HepG2 (cell line): ENCODE measurements around the gene HBG1. TPM values are rescaled to one million over a fixed set of nuclear protein-coding genes. Genes with fewer than 3 reads are reported as not detected.

Source experiments
- ATAC-seq: fragments of 200-7000 bp; cut with Tn5 transposase; 3 replicates; pipeline ENCODE4 v1.9.1; 2020; ENCODE audit warnings: mild to moderate bottlenecking, moderate library complexity
- BruUV-seq: library from RNA; stranded (reverse); fragments of 400-500 nt; replicated peaks from 2 replicates; lab custom pipeline; 2021; lab: Mats Ljungman, UMichigan
- CTCF ChIA-PET: fragments of 300-600 bp; formaldehyde crosslinking; extraction: SDS; loops from one replicate; lab custom pipeline; 2021; ENCODE audit warnings: low total read pairs, inconsistent platforms, low intra/inter-chr PET ratio; lab: Yijun Ruan, JAX
- POLR2A ChIA-PET: fragments of 350-600 bp; sonication (Branson Sonifier 250); formaldehyde crosslinking; loops from one replicate; lab custom pipeline; 2020; ENCODE audit warnings: antibody characterized with exemption, inconsistent platforms; lab: Yijun Ruan, JAX
- DNase-seq: peaks from one replicate; pipeline ENCODE4 v3.0.0-alpha.2; 2015; ENCODE audit warnings: low spot score
- FAIRE-seq: peaks from 3 replicates; lab custom pipeline; 2011; peaks lifted over from hg19 to GRCh38; lab: Jason Lieb, UNC
- H2AFZ ChIP-seq: one replicate; pipeline ENCODE4 v1.6.1; 2011; ENCODE audit warnings: low read length, inconsistent platforms
- H3K27ac ChIP-seq: fragments of 300-600 bp; 3 replicates; pipeline ENCODE4 v1.8.0; 2011; ENCODE audit warnings: mixed run types, mild to moderate bottlenecking, mixed read lengths, low read length, inconsistent platforms; ENCODE audit not compliant: insufficient read depth; ENCODE audit errors: extremely low read length
- H3K27me3 ChIP-seq, 2 experiments: fragments of 200-600 bp in 1 of 2; 2 replicates in 1 of 2; 3 replicates in 1 of 2; pipeline versions ENCODE4 v1.6.0 to v1.8.0; 2011; ENCODE audit warnings: low read length in 2 of 2, mild to moderate bottlenecking in 2 of 2, moderate library complexity in 2 of 2, inconsistent platforms in 1 of 2; ENCODE audit not compliant: insufficient read depth in 2 of 2, control insufficient read depth in 1 of 2
- H3K36me3 ChIP-seq, 2 experiments: fragments of 200-600 bp in 1 of 2; replicated peaks in 1 of 2; 2 replicates in 1 of 2; 3 replicates in 1 of 2; pipeline versions ENCODE4 v1.5.1 to v1.8.0; 2011; ENCODE audit warnings: low read length in 2 of 2, inconsistent platforms in 1 of 2; ENCODE audit not compliant: insufficient read depth in 2 of 2, control insufficient read depth in 1 of 2
- H3K4me1 ChIP-seq: 2 replicates; pipeline ENCODE4 v1.5.1; 2012; ENCODE audit warnings: low read length, inconsistent platforms; ENCODE audit not compliant: insufficient read depth
- H3K4me2 ChIP-seq: 2 replicates; pipeline ENCODE4 v1.6.0; 2011; ENCODE audit warnings: low read depth, low read length, inconsistent platforms
- H3K4me3 ChIP-seq, 3 experiments: fragments of 200-600 bp in 1 of 3; sonication (generic), shearing (Covaris generic) in 1 of 3; replicated peaks in 1 of 3; 2 replicates each; pipeline ENCODE4 v1.5.1; 2011 to 2016; ENCODE audit warnings: low read length in 3 of 3, inconsistent platforms in 2 of 3, low read depth in 2 of 3, mild to moderate bottlenecking in 2 of 3, control low read depth in 1 of 3, mixed read lengths in 1 of 3; ENCODE audit not compliant: insufficient read depth in 1 of 3
- H3K79me2 ChIP-seq: one replicate; pipeline ENCODE4 v1.6.1; 2011; ENCODE audit warnings: low read length, inconsistent platforms; ENCODE audit not compliant: insufficient read depth
- H3K9ac ChIP-seq: 2 replicates; pipeline ENCODE4 v1.6.0; 2011; ENCODE audit warnings: mild to moderate bottlenecking, low read depth, low read length, inconsistent platforms; ENCODE audit not compliant: insufficient read depth
- H3K9me3 ChIP-seq: 2 replicates; pipeline ENCODE4 v1.5.1; 2012; ENCODE audit warnings: mild to moderate bottlenecking, low read length
- H4K20me1 ChIP-seq: 2 replicates; pipeline ENCODE4 v1.6.0; 2011; ENCODE audit warnings: inconsistent platforms, mild to moderate bottlenecking, low read length, moderate library complexity; ENCODE audit not compliant: insufficient read depth
- CAMTA2 ChIP-seq: sonication (generic); formaldehyde crosslinking; IDR thresholded peaks from 2 replicates; pipeline ENCODE4 v1.4.0; 2020; ENCODE audit warnings: mild to moderate bottlenecking, missing genetic modification reagents, borderline replicate concordance
- MAFF ChIP-seq: IDR thresholded peaks from 2 replicates; pipeline ENCODE4 v1.6.1; 2011; ENCODE audit warnings: low read depth, low read length, improper control_type of control experiment
- MAFK ChIP-seq, 2 experiments: IDR thresholded peaks in 1 of 2; conservative IDR thresholded peaks in 1 of 2; 2 replicates each; pipeline ENCODE4 v1.6.1; 2011; ENCODE audit warnings: improper control_type of control experiment in 2 of 2, low read length in 2 of 2
- NFIB ChIP-seq: sonication (generic); formaldehyde crosslinking; IDR thresholded peaks from 2 replicates; pipeline ENCODE4 v1.9.0; 2021; ENCODE audit warnings: missing genetic modification reagents, mild to moderate bottlenecking, borderline replicate concordance
- TCF12 ChIP-seq, 2 experiments: fragments of 450-650 bp in 1 of 2; sonication (generic) in 1 of 2; formaldehyde crosslinking in 1 of 2; IDR thresholded peaks; 2 replicates each; pipeline versions ENCODE4 v1.6.1 to v1.8.0; 2017 to 2022; ENCODE audit warnings: antibody characterized with exemption in 1 of 2, mild to moderate bottlenecking in 1 of 2, missing genetic modification reagents in 1 of 2, moderate library complexity in 1 of 2
- WGBS: methylation state at CpG from one replicate; pipeline ENCODE4 v1.1.6; 2017; ENCODE audit warnings: low lambda C conversion rate; 5-methylcytosine and 5-hydroxymethylcytosine counted together
- in situ Hi-C: cut with HindIII; loops from 2 replicates; pipeline ENCODE4 v1.10.0; 2017; ENCODE audit warnings: low pct_unique_long_range_greater_than_20kb; ENCODE audit not compliant: extremely low pct_ligation_motif_present
- intact Hi-C: fragments of 100-400 bp; cut with micrococcal nuclease; formaldehyde crosslinking; loops from one replicate; pipeline ENCODE4 v1.10.0; 2022; ENCODE audit not compliant: unreplicated experiment
- polyA plus RNA-seq, 8 experiments: library from polyadenylated mRNA; depleted of rRNA in 3 of 8; stranded (reverse) in 7 of 8; unstranded in 1 of 8; fragments of >200 nt; fragmentation: Illumina TruSeq in 4 of 8; extraction: Trizol in 4 of 8; gene quantifications; 2 replicates each; pipeline versions ENCODE4 v1.2.1 to v1.2.3, GENCODE V29; 2011 to 2016; ENCODE audit warnings: low read depth in 4 of 8, missing spikeins in 1 of 8, mixed read lengths in 1 of 8; ENCODE audit not compliant: insufficient read depth in 1 of 8
- total RNA-seq, 5 experiments: library from RNA; depleted of rRNA; stranded (reverse); fragments of >200 nt; fragmentation: Illumina TruSeq; extraction: Trizol; gene quantifications; 2 replicates each; pipeline ENCODE4 v1.2.3, GENCODE V29; 2016; ENCODE audit warnings: low read depth in 1 of 5
- TF ChIP-seq, protein P1 (sequence below): sonication (generic); formaldehyde crosslinking; IDR thresholded peaks from 2 replicates; pipeline ENCODE4 v1.4.0; 2020; ENCODE audit warnings: missing genetic modification reagents, mild to moderate bottlenecking, borderline replicate concordance
- TF ChIP-seq, protein P2 (sequence below): sonication (generic); formaldehyde crosslinking; conservative IDR thresholded peaks from 2 replicates; pipeline ENCODE4 v1.4.0; 2020; ENCODE audit warnings: missing genetic modification reagents

The HBG1 gene
- total and polyA plus RNA-seq, 2 of the 13 experiments (the other 11 are each of a cell fraction or from before 2014, with no cell fraction given), result not detected

DNA sequence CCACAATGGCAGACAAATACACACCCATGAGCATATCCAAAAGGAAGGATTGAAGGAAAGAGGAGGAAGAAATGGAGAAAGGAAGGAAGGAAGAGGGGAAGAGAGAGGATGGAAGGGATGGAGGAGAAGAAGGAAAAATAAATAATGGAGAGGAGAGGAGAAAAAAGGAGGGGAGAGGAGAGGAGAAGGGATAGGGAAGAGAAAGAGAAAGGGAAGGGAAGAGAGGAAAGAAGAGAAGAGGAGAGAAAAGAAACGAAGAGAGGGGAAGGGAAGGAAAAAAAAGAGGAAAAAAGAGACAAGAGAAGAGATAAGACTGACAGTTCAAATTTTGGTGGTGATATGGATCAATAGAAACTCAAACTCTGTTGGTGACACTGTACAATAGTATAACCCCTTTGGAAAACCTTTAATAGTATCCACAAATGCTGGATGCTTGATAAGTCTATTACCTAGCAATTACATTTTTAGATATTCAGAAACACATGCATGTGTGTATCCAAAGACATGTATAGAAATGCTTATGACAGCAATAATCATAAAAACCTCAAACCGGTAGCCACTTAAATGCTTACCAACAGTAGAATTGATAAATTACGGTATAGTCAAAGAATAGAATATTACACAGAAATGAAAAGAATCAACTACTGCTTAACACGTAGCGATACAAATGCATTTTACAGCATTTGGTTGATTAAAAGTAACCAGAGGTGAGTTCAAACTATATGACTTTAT is 14.1 kb downstream of the HBG1 start:
- Histone ChIP-seq H3K27ac (no peak overlapping the region), H3K36me3 (no peaks in the 10 kb centered on the region), H3K9ac (no peak overlapping the region), H3K4me1 (no peaks in the 10 kb centered on the region), H3K79me2 (no peaks in the 10 kb centered on the region), H4K20me1 (no peaks in the 10 kb centered on the region; the same call in 1 of the 2 replicates), H3K27me3 (no peaks in the 10 kb centered on the region), H3K4me3 (no peak overlapping the region), H3K4me2 (no peak overlapping the region), H2AFZ (no peak overlapping the region), H3K9me3 (no peaks in the 10 kb centered on the region)
- TF ChIP-seq, protein P1, sequence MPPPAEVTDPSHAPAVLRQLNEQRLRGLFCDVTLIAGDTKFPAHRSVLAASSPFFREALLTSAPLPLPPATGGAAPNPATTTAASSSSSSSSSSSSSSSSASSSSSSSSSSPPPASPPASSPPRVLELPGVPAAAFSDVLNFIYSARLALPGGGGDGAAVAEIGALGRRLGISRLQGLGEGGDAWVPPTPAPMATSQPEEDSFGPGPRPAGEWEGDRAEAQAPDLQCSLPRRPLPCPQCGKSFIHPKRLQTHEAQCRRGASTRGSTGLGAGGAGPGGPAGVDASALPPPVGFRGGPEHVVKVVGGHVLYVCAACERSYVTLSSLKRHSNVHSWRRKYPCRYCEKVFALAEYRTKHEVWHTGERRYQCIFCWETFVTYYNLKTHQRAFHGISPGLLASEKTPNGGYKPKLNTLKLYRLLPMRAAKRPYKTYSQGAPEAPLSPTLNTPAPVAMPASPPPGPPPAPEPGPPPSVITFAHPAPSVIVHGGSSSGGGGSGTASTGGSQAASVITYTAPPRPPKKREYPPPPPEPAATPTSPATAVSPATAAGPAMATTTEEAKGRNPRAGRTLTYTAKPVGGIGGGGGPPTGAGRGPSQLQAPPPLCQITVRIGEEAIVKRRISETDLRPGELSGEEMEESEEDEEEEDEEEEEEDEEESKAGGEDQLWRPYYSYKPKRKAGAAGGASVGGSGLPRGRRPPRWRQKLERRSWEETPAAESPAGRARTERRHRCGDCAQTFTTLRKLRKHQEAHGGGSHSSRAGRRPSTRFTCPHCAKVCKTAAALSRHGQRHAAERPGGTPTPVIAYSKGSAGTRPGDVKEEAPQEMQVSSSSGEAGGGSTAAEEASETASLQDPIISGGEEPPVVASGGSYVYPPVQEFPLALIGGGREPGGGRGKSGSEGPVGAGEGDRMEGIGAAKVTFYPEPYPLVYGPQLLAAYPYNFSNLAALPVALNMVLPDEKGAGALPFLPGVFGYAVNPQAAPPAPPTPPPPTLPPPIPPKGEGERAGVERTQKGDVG, result no peak
- TF ChIP-seq CAMTA2 (CRISPR knock-in tag) (no peak), TCF12 (IDR thresholded peaks at IDR 0.05) (no peak), TCF12 (CRISPR knock-in tag; IDR thresholded peaks at IDR 0.05) (no peak), MAFF (peak; percentile 52; the same call in 1 of the 2 replicates), MAFK (conservative IDR thresholded peaks at IDR 0.05 in 1 of 2, IDR thresholded peaks at IDR 0.05 in 1 of 2; ENCODE audit: low read length in 2 of 2) (peak; percentile 45 to 78), NFIB (no peak)
- TF ChIP-seq, protein P2, sequence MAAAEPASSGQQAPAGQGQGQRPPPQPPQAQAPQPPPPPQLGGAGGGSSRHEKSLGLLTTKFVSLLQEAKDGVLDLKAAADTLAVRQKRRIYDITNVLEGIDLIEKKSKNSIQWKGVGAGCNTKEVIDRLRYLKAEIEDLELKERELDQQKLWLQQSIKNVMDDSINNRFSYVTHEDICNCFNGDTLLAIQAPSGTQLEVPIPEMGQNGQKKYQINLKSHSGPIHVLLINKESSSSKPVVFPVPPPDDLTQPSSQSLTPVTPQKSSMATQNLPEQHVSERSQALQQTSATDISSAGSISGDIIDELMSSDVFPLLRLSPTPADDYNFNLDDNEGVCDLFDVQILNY (CRISPR knock-in tag), result no peak
- ATAC-seq (no peak), DNase-seq (no peak), FAIRE-seq (no peak)
- WGBS, result 5% methylated on average over 5 of the region's 5 CpGs
- no TSS peak for BruUV-seq
- ChIA-PET CTCF (no interaction called here), POLR2A (no interaction called here)
- in situ Hi-C loops (no loop called here), intact Hi-C loops (no loop called here)
